ENCODE results near the gene BUB1B. TPM values are rescaled to one million over a fixed set of nuclear protein-coding genes. Genes with fewer than 3 reads are reported as not detected.
"Not testable (repeated sequence)": the region's sequence is repeated elsewhere in the genome, so short reads cannot be mapped to it uniquely, and the experiment has no call there.

Gene BUB1B
- total RNA-seq: 1.8 and 11.6 TPM in 2 replicates

DNA sequence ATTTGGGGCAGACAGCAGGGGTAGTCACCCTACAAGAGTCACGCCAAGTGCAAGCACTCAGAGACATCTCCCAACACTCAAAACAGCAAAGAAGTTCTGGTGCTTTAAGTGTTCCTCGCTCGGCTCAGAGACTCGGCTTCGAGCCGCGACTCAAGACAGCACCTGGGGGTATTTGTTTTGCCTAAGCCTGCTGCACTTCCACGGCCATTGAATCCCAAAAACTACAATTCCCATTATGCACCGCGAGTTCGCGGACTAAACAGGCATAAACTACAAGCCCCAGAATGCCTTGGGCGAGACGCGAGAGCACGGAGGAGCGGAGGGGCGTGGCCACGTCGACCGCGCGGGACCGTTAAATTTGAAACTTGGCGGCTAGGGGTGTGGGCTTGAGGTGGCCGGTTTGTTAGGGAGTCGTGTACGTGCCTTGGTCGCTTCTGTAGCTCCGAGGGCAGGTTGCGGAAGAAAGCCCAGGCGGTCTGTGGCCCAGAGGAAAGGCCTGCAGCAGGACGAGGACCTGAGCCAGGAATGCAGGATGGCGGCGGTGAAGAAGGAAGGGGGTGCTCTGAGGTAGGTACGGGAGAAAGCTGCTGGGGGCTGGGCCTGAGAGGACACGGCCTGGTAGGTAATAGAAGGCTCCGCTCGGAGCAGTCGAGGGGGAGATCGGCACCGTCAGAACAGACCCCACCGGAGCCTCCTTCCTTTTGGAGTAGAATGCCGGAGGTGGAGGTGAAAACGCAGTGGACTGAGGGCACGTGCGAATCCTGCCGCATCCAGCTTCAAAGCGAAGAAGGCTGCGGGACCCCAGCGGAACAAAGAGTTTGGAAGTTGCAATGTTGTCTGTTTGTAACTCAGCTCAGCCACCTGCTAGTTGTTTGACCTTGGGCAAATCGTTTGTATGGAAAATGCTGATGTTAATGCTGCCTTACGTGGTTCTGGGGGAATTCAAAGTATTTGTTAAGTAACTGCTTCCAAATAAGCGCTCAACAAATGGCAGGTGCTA, at the start of gene BUB1B:
Gene BUB1B (plus strand): TSS at position 381 of the 1,000 bp plus-strand sequence. CDS start 152 bp downstream, at position 533.
- DNase-seq (ENCODE audit: low read depth): peak; percentile 92

GRCh38 chr15:40111888-40112287, 49.0 kb upstream of the BUB1B start:
- DNase-seq (ENCODE audit: low read depth): no peak

DNA sequence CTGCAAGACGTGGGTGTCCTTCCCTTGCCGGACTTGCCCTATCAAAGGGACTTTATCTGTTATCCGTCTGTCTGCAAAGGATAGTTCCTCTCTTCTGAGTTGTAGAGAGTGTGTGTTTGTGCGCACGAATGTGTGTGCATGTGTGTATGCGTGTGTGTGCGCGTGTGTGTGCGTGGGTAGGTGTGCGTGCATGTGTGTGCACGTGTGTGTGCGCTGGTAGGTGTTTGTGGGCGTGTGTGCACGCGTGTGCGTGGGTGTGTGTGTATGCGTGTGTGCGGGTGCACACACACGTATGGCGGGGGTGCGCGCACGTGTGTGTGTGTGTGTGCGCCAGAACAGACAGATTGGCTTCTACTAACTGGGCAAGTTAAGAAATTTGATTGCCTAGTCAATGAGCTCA, 48.1 kb upstream of the BUB1B start:
- no peak for DNase-seq (ENCODE audit: low read depth)

- DNase-seq (ENCODE audit: low read depth): no peak
These were observed 46.7 kb upstream of the BUB1B start for GRCh38 chr15:40114218-40114617.

DNA sequence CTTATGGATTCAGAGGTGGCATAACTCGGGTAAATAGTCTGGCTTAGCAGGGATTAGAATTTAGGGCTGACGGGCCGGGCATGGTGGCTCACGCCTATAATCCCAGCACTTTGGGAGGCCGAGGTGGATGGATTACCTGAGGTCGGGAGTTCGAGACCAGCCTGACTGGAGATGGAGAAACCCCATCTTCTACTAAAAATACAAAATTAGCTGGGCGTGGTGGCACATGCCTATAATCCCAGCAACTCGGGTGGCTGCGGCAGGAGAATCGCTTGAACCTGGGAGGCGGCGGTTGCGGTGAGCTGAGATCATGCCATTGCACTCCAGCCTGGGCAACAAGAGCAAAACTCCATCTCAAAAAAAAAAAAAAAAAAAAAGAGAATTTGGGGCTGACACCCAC, 45.8 kb upstream of the BUB1B start:
- DNase-seq (ENCODE audit: low read depth): not testable (repeated sequence)

DNA sequence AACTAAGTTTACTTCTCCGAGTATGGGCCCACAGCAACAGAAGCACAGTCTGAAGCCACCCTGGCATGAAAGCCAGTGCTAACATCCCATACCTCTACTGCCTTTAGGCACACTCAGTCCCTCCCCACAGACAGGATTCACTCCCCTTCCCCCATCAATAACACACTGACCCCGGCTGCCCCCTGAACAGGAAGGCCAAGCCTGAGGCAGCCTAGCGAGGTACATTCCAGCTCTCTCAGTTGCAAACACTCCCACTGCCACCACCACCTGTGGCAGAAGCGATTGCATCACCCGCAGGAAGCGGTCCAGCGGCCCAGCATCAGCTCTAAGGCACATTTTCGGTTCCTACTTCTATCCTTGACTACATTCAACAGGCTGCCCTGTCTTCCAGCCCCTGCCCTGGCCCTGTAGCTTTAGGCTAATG, 45.2 kb upstream of the BUB1B start:
- DNase-seq (ENCODE audit: low read depth): peak; percentile 80

GRCh38 chr15:40118473-40118872, 42.4 kb upstream of the BUB1B start:
- no peak for DNase-seq (ENCODE audit: low read depth)

DNA sequence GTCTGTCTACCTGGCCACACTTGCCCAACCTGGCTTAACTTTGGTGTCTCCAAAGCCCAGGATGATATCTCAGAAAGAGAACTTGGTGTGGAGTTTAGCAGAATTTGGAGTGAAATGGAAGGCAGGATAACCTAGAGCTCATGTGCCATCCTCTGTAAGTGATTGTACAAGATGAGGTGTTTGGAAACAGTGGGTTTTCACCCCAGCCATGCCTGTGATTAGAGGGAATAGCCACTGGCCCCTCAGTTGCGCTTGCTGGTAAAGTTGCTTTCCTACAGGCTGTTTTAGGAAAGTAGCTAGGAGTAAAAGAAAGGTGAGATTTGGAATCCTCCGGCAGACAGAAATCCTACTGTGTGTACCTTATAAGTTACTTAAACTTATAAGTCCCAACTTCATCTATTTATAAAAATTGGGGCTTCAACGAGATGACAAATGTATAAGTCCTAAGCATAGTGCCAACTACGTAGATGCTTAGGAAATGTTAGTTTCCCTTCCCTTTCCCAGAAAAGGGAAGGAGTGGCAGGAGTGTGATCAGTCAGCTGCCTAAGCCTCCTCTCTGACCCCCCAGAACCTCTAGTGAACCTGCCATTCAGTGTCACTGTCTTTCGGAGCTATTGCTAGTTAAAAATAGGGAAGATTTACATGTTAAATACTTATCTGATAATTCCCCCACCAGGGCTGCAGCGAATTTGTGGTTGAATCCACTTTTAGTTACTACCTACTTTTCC, 38.8 kb upstream of the BUB1B start:
- no peak for DNase-seq (ENCODE audit: low read depth)

DNA sequence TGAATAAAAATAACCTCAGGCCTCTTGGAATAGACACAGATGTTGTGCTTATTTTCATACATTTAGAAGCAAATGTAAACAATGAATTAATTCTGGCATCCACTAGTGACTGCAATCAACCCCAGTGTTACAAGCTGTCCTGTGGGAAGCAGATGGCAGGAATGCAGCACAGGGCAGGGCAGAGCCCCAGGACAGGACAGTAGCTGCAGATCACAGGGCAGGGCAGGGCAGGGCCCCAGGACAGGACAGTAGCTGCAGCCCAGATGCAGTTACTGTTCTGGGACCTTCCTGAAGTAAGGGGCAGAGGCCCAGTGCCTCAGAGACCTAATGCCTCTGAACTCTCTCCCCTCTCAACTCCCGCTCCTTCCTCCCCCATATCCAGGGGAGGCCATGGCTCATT, 37.9 kb upstream of the BUB1B start:
- DNase-seq (ENCODE audit: low read depth): not testable (repeated sequence)

- DNase-seq (ENCODE audit: low read depth): not testable (repeated sequence)
These were observed 37.0 kb upstream of the BUB1B start for GRCh38 chr15:40123863-40124262.

GRCh38 chr15:40124333-40124732, 36.5 kb upstream of the BUB1B start:
- not testable (repeated sequence) for DNase-seq (ENCODE audit: low read depth)

GRCh38 chr15:40124807-40125285, 36.0 kb upstream of the BUB1B start:
- DNase-seq (ENCODE audit: low read depth): not testable (repeated sequence)

GRCh38 chr15:40125950-40126349, 34.9 kb upstream of the BUB1B start:
- DNase-seq (ENCODE audit: low read depth): no peak

DNA sequence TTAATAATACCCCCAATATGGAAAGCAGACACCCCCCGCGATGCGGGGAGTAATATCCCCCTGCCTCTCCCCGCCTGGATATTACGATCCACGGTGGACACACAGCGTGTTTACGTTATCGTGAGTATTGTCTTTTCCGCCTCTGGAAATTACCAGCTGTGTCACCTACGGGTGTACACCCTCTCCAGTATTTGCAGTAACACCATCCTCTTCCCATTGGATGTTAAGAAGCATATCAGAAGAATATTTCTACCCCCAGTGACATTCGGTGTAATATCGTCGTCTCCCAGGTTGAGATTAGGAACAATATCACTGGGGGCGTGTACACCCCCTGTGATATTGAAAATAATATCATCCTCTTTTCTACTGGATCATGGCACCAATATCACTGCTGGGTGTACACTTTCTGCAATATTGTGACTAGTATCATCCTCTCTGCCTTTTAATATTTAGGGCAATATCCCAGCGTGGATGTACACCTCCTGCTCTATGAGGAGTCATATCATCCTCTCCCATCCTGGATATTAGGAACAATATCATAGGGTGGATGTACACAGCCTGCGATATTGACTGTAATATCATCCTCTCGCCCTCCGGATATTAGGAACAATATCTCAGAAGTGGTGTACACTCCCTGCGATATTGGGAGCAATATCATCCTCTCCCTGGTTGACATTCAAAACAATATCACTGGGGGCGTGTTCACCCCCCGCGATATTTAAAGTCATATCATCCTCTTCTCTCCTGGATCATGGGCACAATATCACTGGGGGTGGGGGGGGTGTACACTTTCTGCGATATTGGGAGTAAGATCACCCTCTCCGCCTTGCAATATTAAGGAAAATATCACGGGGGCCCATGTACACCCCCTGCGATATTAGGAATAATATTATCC, 31.9 kb upstream of the BUB1B start:
- DNase-seq (ENCODE audit: low read depth): no peak

GRCh38 chr15:40130118-40130517, 30.8 kb upstream of the BUB1B start:
- no peak for DNase-seq (ENCODE audit: low read depth)

DNA sequence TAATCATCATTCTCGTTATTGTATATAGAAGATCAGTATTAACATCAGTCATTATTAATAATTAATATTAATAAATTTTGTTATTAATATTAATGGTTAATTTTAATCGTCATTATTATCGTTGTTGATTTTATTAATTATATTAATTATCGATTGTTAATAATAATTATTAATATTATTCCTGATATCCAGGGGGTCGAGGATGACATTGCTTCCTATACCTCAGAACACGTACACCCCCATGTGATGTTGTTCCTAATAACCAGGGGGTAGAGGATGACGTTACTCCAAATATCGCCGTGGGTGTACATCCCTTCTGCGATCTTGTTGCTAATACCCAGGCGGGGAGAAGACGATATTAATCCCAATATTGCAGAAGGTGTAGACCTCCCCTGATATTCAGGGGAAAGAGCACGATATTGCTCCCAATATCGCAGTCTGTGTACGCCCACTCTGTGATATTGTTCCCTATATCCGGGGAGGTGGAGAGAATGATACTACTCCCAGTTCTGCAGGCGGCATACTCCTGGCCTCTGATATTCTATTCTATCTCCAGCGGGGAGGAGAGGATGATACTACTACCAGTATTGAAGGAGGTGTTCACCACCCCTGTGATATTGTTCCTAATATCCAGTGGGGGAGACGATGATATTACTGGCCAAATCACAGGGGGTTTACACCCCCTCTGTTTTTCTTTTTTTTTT, 29.9 kb upstream of the BUB1B start:
- no peak for DNase-seq (ENCODE audit: low read depth)

DNA sequence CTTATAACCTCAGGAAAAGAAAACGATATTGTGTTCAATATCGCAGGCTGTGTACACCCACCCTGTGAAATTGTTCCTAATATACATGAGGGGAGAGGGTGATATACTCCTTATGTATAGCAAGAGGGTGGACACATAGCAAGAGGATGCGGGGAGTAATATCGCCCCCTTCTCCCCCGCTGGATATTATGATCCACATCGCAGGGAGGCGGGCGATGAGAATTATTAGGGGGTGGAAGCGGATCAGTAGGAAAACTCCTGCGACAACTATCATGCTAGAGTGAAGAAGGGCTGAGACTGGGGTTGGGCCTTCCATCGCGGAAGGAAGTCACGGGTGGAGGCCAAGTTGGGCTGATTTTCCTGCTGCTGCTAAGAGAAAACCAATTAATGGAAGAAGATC, 27.3 kb upstream of the BUB1B start:
- no peak for DNase-seq (ENCODE audit: low read depth)

- DNase-seq (ENCODE audit: low read depth): no peak
These were observed 26.0 kb upstream of the BUB1B start for GRCh38 chr15:40134885-40135284.

- DNase-seq (ENCODE audit: low read depth): not testable (repeated sequence)
These were observed 24.9 kb upstream of the BUB1B start for GRCh38 chr15:40135846-40136450.
